Trophoblast cell (in vitro differentiated cells and primary cell): ENCODE results near the gene DCTN2.

Experiments
- DNase-seq, 2 donors: peaks; one replicate each; pipeline ENCODE4 v3.0.0-alpha.2; 2016
- H2AFZ ChIP-seq: 2 replicates; pipeline ENCODE4 v1.6.1; 2013; ENCODE audit warnings: low read length, moderate library complexity, mild to moderate bottlenecking; ENCODE audit not compliant: insufficient read depth, poor library complexity
- H2AK5ac ChIP-seq: 2 replicates; pipeline ENCODE4 v1.6.1; 2013; ENCODE audit warnings: mild to moderate bottlenecking, low read length
- H2BK120ac ChIP-seq: 2 replicates; pipeline ENCODE4 v1.6.1; 2013; ENCODE audit warnings: low read length, mild to moderate bottlenecking, moderate library complexity; ENCODE audit not compliant: insufficient read depth, poor library complexity
- H2BK12ac ChIP-seq: 2 replicates; pipeline ENCODE4 v1.6.1; 2013; ENCODE audit warnings: mild to moderate bottlenecking, low read length, moderate library complexity
- H2BK5ac ChIP-seq: 2 replicates; pipeline ENCODE4 v1.6.1; 2013; ENCODE audit warnings: low read length, low read depth, moderate library complexity, mild to moderate bottlenecking; ENCODE audit not compliant: poor library complexity
- H3K14ac ChIP-seq: 2 replicates; pipeline ENCODE4 v1.6.1; 2013; ENCODE audit warnings: mild to moderate bottlenecking, low read length
- H3K18ac ChIP-seq: 2 replicates; pipeline ENCODE4 v1.6.1; 2013; ENCODE audit warnings: mild to moderate bottlenecking, low read length
- H3K23ac ChIP-seq: 2 replicates; pipeline ENCODE4 v1.6.1; 2013; ENCODE audit warnings: low read length
- H3K27ac ChIP-seq: 2 replicates; pipeline ENCODE4 v1.5.1; 2013; ENCODE audit warnings: low read depth, mild to moderate bottlenecking, inconsistent platforms, low read length, moderate library complexity
- H3K27me3 ChIP-seq: 2 replicates; pipeline ENCODE4 v1.6.1; 2013; ENCODE audit warnings: inconsistent platforms, mild to moderate bottlenecking, low read length, moderate library complexity; ENCODE audit not compliant: insufficient read depth
- H3K36me3 ChIP-seq, 2 experiments: 1 replicate in 1 of 2; 2 replicates in 1 of 2; pipeline ENCODE4 v1.6.1; 2013; ENCODE audit warnings: low read length in 2 of 2, mild to moderate bottlenecking in 2 of 2, moderate library complexity in 1 of 2; ENCODE audit not compliant: insufficient read depth in 2 of 2, control insufficient read depth in 1 of 2
- H3K4ac ChIP-seq: 2 replicates; pipeline ENCODE4 v1.6.1; 2013; ENCODE audit warnings: low read depth, mild to moderate bottlenecking, low read length, moderate library complexity
- H3K4me1 ChIP-seq, 2 experiments: 1 replicate in 1 of 2; 2 replicates in 1 of 2; pipeline ENCODE4 v1.6.1; 2013; ENCODE audit warnings: low read length in 2 of 2, mild to moderate bottlenecking in 2 of 2, moderate library complexity in 1 of 2; ENCODE audit not compliant: insufficient read depth in 2 of 2, control insufficient read depth in 1 of 2
- H3K4me2 ChIP-seq: 2 replicates; pipeline ENCODE4 v1.6.1; 2013; ENCODE audit warnings: inconsistent platforms, mild to moderate bottlenecking, low read length, moderate library complexity
- H3K4me3 ChIP-seq: 2 replicates; pipeline ENCODE4 v1.5.1; 2013; ENCODE audit warnings: mild to moderate bottlenecking, low read depth, low read length, inconsistent platforms
- H3K79me1 ChIP-seq: one replicate; pipeline ENCODE4 v1.6.1; 2013; ENCODE audit warnings: low read length
- H3K79me2 ChIP-seq: 2 replicates; pipeline ENCODE4 v1.6.1; 2013; ENCODE audit warnings: low read length, mild to moderate bottlenecking; ENCODE audit not compliant: control insufficient read depth, insufficient read depth, poor library complexity
- H3K9ac ChIP-seq: 2 replicates; pipeline ENCODE4 v1.6.1; 2013; ENCODE audit warnings: mild to moderate bottlenecking, low read length
- H3K9me3 ChIP-seq: 2 replicates; pipeline ENCODE4 v1.6.1; 2013; ENCODE audit warnings: low read depth, mild to moderate bottlenecking, control low read depth, inconsistent platforms, low read length; ENCODE audit not compliant: insufficient read depth
- H4K12ac ChIP-seq: 2 replicates; pipeline ENCODE4 v1.6.1; 2013; ENCODE audit warnings: low read depth, mild to moderate bottlenecking, low read length, moderate library complexity
- H4K8ac ChIP-seq: 2 replicates; pipeline ENCODE4 v1.6.1; 2013; ENCODE audit warnings: low read depth, mild to moderate bottlenecking, low read length, moderate library complexity
- H4K91ac ChIP-seq: one replicate; pipeline ENCODE4 v1.6.1; 2013; ENCODE audit warnings: low read depth, mild to moderate bottlenecking, low read length, moderate library complexity
- WGBS: extraction: QIAGEN DNeasy Blood & Tissue Kit; methylation state at CpG from one replicate; pipeline ENCODE4 v1.1.7; 2013; ENCODE audit warnings: missing lambda C conversion rate; ENCODE audit not compliant: insufficient read length, insufficient coverage; ENCODE audit errors: extremely low coverage; 5-methylcytosine and 5-hydroxymethylcytosine counted together

The DCTN2 gene

GRCh38 chr12:57536597-57536942 lies 10.4 kb downstream of the DCTN2 start:
- peaks cover 39 to 64% of the 10 kb centered on the region in 2 experiments for H3K36me3 ChIP-seq
- H2AK5ac ChIP-seq: no peak overlapping the region
- no peak overlapping the region for H4K12ac ChIP-seq
- H3K9me3 ChIP-seq: no peaks in the 10 kb centered on the region
- H3K18ac ChIP-seq: no peak overlapping the region
- H3K9ac ChIP-seq: no peak overlapping the region
- no peak overlapping the region for H3K14ac ChIP-seq
- H3K4me2 ChIP-seq: no peak overlapping the region
- H3K4me1 ChIP-seq: no peaks in the 10 kb centered on the region
- H3K27ac ChIP-seq: no peak overlapping the region
- no peak overlapping the region for H3K23ac ChIP-seq
- no peak for DNase-seq
- H3K27me3 ChIP-seq: no peaks in the 10 kb centered on the region
- no peak overlapping the region for H2BK12ac ChIP-seq
- no peak overlapping the region for H2BK120ac ChIP-seq
- H3K79me2 ChIP-seq: no peaks in the 10 kb centered on the region
- H2BK5ac ChIP-seq: no peak overlapping the region
- no peak overlapping the region for H3K4ac ChIP-seq
- H3K79me1 ChIP-seq: no peaks in the 10 kb centered on the region
- H4K91ac ChIP-seq: no peak overlapping the region
- no peak overlapping the region for H2AFZ ChIP-seq
- WGBS: no CpG with 5 or more reads among the region's 1 CpG
- H3K4me3 ChIP-seq: no peak overlapping the region
- H4K8ac ChIP-seq: no peak overlapping the region

GRCh38 chr12:57535764-57536596 lies 11.0 kb downstream of the DCTN2 start:
- no peaks in the 10 kb centered on the region for H3K79me1 ChIP-seq
- H3K36me3 ChIP-seq: peaks cover 42 to 65% of the 10 kb centered on the region in 2 experiments
- H3K9ac ChIP-seq: no peak overlapping the region
- H3K27ac ChIP-seq: no peak overlapping the region
- H2BK12ac ChIP-seq: no peak overlapping the region
- no peak overlapping the region for H2AFZ ChIP-seq
- no peak overlapping the region for H3K4ac ChIP-seq
- no peak overlapping the region for H3K14ac ChIP-seq
- no peaks in the 10 kb centered on the region for H3K4me1 ChIP-seq
- no peak overlapping the region for H2BK5ac ChIP-seq
- no peak overlapping the region for H2BK120ac ChIP-seq
- no peaks in the 10 kb centered on the region for H3K27me3 ChIP-seq
- no peak overlapping the region for H2AK5ac ChIP-seq
- H4K12ac ChIP-seq: no peak overlapping the region
- H3K79me2 ChIP-seq: no peaks in the 10 kb centered on the region
- H3K4me3 ChIP-seq: no peak overlapping the region
- H3K9me3 ChIP-seq: no peaks in the 10 kb centered on the region
- no peak overlapping the region for H3K4me2 ChIP-seq
- no peak for DNase-seq
- H3K18ac ChIP-seq: no peak overlapping the region
- H4K8ac ChIP-seq: no peak overlapping the region
- WGBS: no CpG with 5 or more reads among the region's 6 CpGs
- no peak overlapping the region for H4K91ac ChIP-seq
- H3K23ac ChIP-seq: no peak overlapping the region

- H3K4me2 ChIP-seq: no peak overlapping the region
- no peak overlapping the region for H4K8ac ChIP-seq
- no peaks in the 10 kb centered on the region for H3K79me2 ChIP-seq
- no peak overlapping the region for H3K18ac ChIP-seq
- no peak overlapping the region for H3K27ac ChIP-seq
- H3K27me3 ChIP-seq: no peaks in the 10 kb centered on the region
- no peak overlapping the region for H3K9ac ChIP-seq
- H2AK5ac ChIP-seq: no peak overlapping the region
- H3K4me1 ChIP-seq: peaks cover 0 to 3% of the 10 kb centered on the region in 2 experiments
- no peak overlapping the region for H3K4ac ChIP-seq
- no peak overlapping the region for H3K23ac ChIP-seq
- H2AFZ ChIP-seq: no peak overlapping the region
- DNase-seq: no peak
- no peak overlapping the region for H4K12ac ChIP-seq
- H3K4me3 ChIP-seq: no peak overlapping the region
- no peak overlapping the region for H2BK120ac ChIP-seq
- no CpG with 5 or more reads among the region's 3 CpGs for WGBS
- no peak overlapping the region for H3K14ac ChIP-seq
- no peaks in the 10 kb centered on the region for H3K9me3 ChIP-seq
- no peak overlapping the region for H2BK5ac ChIP-seq
- H2BK12ac ChIP-seq: no peak overlapping the region
- H3K36me3 ChIP-seq: peaks cover 46 to 70% of the 10 kb centered on the region in 2 experiments
- H3K79me1 ChIP-seq: no peaks in the 10 kb centered on the region
- H4K91ac ChIP-seq: no peak overlapping the region
Measured at GRCh38 chr12:57534991-57535543, 11.9 kb downstream of the DCTN2 start.

- Histone ChIP-seq H3K18ac (no peak overlapping the region), H4K12ac (no peak overlapping the region), H3K36me3 (peaks cover 49 to 69% of the 10 kb centered on the region in 2 experiments), H2AFZ (no peak overlapping the region), H3K14ac (no peak overlapping the region), H4K8ac (no peak overlapping the region), H2AK5ac (no peak overlapping the region), H3K9me3 (no peaks in the 10 kb centered on the region), H3K4me2 (no peak overlapping the region), H3K4me1 (peaks cover 0 to 6% of the 10 kb centered on the region in 2 experiments), H3K79me2 (no peaks in the 10 kb centered on the region), H3K9ac (peak overlapping the region; percentile 14), H4K91ac (no peak overlapping the region), H3K27ac (no peak overlapping the region), H2BK12ac (no peak overlapping the region), H2BK120ac (no peak overlapping the region), H3K4me3 (no peak overlapping the region), H3K79me1 (no peaks in the 10 kb centered on the region), H3K23ac (no peak overlapping the region), H3K27me3 (no peaks in the 10 kb centered on the region), H3K4ac (no peak overlapping the region), H2BK5ac (no peak overlapping the region)
- no peak for DNase-seq
- no CpG with 5 or more reads among the region's 5 CpGs for WGBS
Measured at GRCh38 chr12:57534250-57534649, 12.7 kb downstream of the DCTN2 start.
